ENCODE data around the gene TP73.

Gene TP73

DNA sequence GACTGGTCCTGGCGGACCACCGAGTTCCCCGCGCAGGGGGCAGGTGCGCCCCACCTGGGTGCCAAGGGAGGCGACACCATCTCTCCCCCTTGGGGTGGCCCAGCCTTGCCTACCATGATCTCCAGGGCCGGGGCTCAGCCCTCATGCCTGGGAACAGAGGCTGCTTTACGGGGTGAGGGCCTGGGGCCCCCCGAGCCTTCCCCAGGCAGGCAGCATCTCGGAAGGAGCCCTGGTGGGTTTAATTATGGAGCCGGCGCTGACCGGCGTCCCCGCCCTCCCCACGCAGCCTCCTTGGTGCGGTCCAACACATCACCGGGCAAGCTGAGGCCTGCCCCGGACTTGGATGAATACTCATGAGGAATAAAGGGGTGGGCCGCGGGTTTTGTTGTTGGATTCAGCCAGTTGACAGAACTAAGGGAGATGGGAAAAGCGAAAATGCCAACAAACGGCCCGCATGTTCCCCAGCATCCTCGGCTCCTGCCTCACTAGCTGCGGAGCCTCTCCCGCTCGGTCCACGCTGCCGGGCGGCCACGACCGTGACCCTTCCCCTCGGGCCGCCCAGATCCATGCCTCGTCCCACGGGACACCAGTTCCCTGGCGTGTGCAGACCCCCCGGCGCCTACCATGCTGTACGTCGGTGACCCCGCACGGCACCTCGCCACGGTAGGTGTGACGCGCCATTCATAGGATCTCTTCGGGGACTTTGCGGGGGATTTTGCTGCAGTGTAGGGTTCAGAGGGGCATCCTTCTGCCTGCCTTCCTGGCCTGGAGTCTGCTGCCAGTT lies 38.2 kb downstream of the TP73 start:
- DNase-seq: no peak

DNA sequence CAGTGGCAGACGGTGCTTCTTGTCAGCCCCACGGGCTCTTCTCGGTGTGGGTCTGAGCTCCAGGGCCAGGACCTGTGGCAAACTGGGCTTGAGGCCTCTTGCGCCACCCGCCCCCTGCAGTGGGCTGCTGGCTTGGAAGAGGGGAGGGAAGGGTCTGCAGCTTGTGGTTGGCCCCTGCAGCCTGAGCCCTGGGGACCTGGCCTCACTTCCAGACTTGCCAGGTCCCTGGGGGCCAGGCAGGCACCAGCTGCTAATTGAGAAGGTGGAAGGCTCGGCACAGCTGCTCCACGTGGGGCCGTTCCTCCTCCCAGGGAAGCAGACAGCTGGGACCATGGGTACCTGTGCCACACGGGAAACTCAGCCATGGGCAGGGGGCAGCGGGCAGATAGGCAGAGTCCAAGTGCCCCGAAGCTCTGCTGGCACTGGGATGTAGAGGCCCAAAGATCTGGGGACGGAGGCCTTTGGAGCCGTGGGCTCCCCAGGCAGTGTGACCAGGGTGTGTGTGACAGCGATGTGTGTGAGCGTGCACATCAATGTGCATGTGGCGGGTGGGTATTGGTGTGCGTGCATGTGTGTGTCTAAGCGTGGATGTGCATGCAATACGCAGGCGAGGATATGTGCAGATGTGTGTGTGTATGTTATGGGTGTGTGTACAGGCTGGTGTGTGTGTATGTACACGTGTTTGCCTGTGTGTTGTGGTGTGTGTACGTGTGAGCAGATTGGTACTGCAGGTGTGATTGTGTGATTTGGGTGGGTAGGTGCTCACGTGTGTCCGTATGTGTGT lies 39.3 kb downstream of the TP73 start:
- DNase-seq: no peak

DNA sequence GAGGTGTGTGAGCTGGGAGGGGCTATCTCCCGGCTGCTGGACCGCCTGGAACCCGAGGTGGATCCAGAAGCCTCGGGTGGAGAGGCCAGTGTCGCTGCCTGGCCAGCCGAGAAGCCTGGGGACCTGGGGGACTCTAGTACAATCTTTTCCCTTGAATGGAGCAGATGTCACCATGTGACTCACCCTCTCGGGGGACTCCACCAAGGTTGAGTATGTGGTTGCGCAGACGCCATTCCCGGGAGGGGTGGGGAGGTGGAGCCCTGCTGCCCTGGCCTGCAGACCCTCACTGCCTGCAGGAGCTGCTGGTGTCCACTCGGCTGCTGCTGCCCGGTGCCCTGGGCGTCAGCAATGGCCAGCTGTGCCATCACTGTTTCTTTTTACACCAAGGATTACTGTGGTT lies 40.3 kb downstream of the TP73 start:
- no peak for DNase-seq

DNA sequence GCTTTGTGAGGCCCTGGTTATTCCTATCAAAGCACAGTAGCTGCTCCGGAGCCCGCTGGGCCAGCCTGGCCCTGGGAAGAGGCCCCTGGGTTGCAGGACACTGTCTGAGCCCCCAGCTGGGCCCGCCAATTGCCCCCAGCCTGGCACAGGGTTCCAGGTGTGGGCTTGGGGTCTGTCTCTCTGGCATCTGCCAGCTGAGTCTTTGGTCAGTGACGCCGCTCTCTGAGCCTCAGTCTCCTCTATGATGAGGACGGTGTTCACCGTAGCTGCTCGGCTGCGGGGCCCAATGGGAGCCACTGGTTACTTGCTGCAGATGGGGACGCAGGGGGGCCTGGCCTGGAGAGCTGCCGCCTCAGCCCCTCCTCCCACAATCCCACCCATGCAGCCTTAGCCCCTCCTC lies 41.0 kb downstream of the TP73 start:
- DNase-seq: no peak

DNA sequence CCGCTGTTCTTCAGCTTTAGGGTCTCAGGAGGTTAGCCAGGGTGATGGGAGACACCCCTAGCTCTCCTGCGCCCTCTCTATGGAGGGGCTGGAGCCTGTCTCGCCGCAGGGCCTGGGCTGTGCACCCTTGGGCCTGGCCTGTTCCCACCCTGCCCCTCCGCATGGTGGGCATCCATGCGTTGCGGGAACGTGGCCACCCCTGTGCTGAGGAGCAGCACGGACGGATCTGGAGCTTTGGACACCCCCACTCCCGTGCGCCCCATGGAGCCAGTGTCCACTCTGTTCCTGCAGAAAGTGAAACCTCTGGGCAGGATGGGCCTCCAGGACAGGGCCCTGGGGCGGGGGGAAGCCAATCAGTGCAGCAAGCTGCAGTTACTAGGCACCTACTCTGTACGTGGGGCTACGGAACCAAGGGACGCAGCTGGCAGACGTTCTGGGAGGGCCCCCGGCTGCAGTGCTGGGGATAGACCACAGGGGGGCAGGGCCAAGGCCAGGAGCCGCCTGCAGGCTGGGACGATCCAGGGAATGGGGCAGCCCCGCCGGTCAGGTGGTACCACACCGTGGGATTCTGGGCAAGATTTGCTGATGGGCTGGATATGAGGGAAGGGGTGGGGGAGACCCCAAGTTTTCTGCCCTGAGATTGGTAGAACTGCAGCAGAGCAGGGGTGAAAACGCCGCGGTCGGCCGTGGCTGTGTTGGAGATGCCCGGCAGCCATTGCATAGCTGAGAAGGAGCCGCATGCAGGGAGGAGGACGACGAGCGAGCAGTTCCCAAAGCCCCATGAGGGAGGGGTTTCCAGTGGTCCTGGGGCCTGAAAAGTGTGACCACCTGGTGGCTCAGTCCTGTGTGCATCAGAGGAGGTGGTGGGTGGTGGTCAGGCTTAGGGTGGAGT lies 43.3 kb downstream of the TP73 start:
- no peak for DNase-seq

DNA sequence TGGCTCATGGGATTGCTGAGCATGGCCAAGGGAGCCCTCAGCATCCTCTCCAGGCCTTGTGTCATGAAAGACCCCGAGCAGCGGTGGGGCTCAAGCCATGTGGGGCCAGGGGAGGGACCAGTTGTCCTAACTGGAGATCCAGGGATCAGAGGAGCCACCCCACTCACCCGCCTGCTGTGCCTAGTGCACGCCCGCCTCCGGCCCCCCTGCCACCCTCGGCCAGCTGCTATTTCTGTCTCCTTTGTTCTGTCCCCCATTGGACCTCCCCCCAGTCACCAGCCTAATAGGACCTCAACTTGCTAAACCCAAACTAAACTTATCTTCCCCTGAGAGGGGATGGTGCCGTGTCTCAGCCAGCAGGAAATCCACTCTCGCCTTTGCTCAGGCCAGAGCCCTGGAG lies 44.4 kb downstream of the TP73 start:
- DNase-seq: no peak

DNA sequence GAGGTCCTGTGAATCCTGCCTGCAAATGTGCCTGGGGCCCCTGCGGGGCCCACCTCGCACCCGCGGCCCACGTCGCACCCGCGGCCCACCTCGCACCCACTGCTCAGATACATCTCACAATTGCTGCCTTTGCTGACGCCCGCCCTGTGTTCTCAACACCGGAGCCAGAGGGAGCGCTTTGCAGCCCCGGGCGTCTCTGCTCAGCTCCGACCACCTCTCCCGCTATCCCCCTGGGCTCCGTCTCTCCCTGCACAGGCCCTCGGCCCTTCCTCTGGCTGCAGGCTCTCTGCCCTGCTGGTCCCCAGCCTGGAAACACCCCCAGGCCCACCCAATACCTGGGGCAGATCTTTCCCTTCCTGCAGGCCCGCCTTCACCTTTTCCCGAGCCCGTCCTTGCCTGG lies 44.8 kb downstream of the TP73 start:
- no peak for DNase-seq

DNA sequence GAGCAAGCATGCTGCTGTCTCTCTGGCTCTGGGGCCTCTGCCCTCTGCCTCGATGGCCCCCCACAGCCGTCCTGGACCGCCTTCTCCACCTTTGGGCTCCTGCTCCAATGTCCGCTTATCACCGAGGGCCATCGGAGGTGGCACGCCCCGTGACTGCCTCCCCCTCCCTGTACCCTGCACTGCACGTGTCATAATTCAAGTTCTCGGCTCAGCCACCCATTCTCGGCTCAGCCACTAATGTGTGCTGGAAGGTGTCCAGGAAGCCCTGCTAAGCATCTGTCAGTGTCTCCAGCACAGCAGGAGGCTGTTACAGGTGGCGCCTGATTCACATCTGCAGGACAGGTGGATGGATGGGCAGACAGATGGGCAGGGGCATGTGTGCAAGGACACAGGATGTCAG lies 45.5 kb downstream of the TP73 start:
- DNase-seq: no peak

DNA sequence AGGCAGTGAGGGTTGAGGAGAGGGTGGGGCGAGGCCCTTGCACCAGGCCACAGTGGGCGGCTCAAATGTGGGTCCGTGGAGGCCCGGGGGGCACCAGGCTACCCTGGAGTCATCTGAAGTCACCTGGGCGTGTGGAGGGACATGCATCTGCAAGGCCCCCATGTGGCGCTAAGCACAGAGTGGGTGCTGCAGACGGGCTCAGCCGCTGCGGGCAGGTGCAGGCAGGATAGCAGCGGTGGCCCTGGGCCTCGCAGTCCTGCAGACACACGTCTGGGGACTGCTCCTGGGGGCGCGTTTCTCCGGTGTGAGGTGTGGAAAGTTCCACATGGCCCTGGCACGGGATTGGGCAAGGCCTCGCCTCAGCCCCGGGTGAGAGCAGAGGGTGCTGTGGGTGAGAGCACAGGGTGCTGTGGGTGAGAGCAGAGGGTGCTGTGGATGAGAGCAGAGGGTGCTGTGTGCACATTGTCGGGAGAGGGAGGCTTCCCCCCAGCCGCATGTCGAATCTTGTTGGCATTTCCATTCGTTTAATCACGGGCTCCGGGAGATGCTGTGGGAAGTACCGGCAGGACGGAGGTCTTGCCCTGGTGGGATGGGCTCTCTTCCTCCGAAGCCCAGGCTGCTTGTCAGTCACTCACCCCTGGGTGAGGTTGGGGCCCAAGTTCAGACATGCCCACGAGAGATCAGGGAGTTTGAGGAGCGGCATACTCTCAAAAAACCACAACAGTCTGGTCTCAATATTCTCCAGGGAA lies 46.5 kb downstream of the TP73 start:
- DNase-seq: no peak

DNA sequence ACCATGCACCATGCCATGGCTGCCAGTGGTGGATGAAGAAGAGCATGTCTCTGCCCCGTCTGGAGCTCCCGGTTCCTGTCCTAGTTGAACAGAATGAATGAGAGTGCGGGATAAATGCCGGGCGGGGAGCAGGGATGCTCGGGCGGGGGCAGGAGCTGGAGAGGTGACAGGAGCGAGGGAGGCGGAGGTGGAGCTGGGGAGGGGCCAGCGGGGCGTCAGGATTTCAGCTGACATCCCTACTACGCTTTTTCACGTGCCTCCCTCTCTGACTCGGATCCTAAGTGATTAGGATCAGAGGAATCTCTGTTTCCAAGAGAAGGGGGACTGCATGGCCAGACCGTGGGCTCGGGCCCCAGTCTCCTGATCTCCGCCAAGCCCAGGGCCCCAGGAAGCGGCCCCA lies 47.3 kb downstream of the TP73 start:
- no peak for DNase-seq

DNA sequence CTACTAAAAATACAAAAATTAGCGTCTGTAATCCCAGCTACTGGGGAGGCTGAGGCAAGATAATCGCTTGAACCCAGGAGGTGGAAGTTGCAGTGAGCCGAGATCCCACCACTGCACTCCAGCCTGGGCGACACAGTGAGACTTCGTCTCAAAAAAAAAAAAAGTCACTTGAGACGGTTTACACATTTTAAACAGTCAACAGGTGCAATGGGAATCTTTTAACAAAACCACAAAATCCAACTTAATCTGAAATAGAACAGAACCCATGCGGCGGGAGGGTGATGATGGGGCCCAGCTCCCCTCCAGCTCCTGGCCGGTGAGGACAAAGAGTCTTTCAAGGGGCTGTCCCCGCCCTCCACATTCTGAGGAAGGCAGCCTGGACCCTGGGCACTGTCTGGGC lies 48.3 kb downstream of the TP73 start:
- DNase-seq: no peak

DNA sequence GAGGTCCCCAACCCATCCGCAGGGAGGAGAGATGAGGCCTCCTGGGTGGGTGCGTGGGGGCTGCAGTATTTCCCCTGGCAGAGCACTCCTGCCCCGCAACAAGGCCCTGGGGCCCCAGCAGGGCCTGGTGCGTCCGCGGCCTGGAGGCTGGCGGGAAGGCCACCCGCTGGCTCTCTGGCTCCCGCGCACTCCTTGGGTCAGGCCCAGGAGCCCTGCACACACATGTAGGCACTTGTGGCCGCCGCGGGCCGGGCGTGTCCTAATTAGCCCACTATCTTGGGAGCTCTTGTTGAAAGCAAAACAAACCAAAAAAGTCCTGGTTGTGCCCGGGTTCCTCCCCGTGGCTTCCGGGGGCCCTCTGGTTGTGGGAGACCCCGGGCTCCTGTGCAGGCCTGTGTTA lies 50.2 kb downstream of the TP73 start:
- no peak for DNase-seq

DNA sequence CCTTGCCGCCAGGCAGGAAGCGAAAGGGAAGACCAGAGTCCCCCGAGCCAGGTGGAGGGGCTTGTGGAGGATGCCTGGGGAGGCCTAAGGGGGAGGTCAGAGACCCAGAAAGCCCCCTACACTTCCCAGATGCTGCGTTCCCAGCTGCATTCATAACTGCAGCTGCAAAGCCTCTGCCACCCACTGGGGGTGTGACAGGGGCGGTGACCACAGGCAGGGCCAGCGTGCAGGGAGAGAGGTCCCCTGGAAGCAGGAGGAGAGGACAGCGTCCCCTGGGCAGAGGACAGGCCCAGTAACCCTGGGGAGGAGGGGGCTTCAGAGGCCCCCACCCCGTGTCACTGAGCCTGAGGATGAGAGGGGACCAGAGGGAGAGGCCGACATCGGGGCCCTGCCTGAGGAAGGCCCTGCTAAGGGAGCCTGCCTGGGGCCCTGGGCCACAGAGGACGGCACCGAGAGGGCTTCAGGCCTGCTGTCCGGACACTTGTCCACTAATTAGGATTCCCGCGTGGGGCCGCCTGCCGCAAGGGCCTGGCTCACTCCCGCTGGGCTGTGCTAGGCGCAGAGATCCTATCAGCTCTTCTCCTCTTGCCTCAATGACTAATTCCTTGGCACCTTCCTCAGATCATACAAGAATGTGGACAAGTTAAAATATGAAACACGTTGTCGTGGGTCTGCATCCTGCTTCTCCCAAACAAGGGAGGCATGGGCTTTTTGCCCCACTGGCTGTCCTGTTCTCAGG lies 50.8 kb downstream of the TP73 start:
- no peak for DNase-seq

DNA sequence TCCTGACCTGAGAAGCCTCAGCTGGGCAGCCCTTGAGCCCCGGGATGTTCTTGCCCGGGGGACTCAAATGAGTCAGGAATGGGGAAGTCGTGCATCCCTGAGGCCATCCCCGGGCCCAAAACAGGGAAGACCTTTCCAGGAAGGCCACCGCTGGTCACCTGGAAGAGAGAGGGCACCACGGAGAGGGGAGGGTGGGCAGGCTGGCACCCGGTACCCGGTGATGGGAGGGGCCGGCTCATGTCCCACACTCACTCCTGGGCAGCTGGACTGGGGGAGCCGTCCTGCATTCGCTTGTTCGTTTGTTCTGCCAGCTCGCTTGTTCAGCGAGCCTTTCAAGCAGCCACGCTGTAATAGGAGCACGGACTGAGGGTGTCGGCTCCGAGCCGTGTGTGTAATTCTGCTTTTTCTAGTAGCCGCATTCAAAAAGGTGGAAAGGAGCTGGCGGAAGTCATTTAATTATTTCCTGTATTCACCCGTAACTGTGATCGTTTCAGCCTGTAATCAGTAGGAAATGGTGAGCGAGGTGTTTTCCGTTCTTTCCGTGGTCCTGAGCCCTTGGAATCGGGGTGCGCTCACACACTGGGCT lies 51.6 kb downstream of the TP73 start:
- DNase-seq: no peak

DNA sequence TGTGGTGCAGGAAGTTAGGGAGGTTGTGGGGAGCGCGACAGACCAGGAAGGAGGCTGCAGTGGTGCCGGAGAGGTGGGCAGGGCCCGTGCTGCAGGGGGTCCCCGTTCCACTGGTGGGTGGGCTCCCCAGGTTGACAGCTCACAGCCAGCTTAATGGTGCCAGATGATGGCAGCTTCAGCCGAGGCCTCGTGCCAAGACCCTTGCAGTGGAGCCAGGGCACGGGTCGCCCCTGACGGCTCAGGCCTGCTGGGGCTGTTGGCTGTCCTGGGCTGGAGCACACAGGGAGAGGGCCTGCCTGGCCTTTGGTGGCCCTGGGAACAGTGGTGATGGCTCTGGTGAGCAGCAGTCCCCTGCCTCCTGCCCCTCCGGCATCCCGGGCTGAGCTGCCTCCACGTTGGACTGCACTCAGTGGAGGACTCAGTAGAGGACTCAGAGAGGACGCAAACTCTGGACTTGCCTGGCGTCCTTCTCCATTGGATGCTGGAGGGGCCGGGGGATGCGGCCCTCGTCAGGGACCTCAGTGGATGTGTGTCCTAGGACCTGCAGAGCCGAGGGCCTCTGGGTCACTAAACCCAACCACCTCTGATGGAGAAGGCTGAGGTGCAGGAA lies 53.1 kb downstream of the TP73 start:
- DNase-seq: no peak

DNA sequence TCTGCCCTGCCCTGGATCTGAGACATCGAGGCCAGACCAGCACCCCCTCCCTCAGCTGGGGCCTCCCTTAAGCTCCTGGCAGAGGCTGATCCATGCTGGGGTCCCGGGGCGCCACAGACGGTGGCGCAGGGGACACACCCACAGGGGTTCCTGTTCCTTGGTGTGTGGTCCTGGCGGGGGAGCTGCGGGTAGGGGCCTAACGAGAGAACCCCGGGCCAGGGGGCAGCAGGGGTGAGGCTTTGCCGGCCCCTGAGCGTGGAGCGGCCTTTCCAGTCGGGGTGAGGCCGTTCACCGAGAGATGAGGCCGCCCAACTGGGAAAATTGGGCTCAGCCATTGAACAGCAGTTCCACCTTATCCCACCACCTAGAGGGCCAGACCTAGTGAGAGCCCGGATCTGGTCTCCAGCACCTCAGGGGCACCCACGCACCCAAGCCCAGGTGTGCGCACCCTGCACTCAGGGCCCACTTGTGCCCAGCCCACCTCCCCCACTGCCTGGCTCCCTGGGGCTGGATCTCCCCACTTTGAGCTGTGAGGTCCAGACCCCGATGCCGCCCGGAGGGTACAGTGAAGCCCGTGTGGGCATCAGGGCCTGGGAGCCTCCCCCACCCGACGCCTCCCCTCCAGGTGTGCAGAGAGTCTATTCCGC lies 54.5 kb downstream of the TP73 start:
- DNase-seq: no peak

DNA sequence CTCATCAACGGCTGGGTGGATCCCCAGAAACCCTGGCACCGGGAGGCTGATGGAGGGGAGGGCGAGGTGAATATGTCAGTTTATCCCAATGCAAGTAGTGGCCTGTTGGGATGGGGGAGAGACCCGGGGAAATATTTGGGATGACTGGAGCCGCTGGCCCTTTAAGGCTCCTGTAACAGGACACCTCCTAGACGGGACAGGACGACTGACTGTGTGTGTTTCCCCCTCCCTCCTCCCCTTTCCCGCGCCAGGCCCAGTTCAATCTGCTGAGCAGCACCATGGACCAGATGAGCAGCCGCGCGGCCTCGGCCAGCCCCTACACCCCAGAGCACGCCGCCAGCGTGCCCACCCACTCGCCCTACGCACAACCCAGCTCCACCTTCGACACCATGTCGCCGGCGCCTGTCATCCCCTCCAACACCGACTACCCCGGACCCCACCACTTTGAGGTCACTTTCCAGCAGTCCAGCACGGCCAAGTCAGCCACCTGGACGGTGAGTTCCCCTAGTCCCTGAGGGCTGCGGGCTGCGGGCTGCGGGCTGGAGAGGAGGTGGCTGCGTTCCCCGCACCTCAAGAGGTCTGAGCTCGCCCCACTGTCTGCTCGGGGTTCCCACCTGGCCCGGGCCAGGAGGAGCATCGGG lies 55.1 kb downstream of the TP73 start:
- DNase-seq: no peak

DNA sequence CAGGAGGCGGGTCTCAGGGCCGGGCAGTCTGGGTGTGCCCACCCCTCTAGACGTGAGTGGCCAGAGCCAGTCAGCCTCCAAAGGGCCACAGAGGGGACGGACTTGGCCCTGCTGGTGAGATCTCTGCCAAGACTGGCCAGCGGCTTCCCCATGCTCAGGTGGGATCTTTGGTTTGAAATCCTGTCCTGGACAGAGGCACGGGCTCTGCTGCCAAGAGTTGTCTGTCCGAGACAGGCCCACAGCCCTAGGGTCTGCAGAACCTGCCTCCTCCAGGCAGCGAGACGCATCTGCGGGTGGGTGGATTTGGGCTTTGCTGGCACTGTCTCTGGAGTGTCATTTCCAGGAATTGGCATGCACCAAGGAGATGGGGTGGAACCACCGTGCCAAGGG lies 55.6 kb downstream of the TP73 start:
- no peak for DNase-seq

DNA sequence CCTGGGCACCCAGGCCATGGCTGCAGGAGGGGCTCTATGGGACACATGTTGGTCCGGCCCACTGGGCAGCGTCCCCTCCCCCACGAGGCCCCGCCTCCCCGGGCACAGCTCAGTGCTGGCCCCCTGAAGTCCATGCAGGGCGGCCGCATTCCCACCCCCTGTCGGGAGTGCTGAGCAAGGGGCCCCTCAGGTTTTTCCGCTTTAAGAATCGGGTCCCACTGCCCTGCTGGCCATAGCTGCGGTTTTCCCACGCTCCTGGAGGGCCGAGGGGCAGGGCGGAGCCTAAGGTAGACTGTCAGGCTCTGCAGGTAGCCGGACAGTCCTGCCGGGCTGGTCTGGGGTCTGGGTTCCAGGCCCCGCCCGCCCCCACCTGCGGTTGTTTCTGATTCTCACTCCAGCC lies 56.5 kb downstream of the TP73 start:
- DNase-seq: no peak

DNA sequence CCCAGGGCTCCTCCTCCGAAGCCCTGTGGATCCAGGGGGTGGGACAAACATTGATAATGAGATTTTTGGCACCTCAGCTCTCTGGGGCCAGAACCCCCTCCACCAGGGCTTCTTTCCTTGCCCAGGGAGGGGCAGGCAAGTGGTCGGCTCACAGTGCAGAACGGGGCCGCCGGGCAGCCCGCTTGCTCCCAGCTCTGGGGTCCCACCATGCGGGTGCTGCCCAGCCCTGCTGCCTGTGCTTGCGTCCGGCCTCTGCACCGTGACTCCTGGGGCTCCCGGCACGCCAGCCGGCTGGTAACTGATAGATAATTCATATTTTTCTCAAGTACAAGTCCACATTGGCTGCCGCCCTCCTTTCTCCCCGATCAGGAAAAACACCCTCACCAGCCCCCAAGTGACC lies 57.9 kb downstream of the TP73 start:
- no peak for DNase-seq
